ENCODE results near the gene ZIC4.

Gene ZIC4

DNA sequence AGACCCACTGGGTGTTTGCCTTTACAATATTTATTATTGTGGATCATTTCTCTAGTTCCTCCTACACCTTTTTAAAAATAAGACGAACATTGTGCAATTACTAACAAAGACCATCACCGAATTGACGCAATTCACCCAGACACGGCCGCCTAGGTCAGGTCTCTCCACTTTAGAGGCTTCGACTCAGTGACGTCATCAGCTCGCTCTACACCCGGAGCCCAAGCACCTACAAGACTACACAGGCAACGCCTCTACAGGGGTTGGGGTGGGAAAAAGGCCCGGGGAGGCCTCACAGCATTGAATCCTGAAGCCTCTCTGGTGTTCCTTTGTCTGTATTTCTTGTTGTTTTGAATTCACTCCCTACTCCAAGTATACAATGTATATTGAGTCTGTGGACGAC, 16.6 kb downstream of the ZIC4 start:
- no peak for DNase-seq

DNA sequence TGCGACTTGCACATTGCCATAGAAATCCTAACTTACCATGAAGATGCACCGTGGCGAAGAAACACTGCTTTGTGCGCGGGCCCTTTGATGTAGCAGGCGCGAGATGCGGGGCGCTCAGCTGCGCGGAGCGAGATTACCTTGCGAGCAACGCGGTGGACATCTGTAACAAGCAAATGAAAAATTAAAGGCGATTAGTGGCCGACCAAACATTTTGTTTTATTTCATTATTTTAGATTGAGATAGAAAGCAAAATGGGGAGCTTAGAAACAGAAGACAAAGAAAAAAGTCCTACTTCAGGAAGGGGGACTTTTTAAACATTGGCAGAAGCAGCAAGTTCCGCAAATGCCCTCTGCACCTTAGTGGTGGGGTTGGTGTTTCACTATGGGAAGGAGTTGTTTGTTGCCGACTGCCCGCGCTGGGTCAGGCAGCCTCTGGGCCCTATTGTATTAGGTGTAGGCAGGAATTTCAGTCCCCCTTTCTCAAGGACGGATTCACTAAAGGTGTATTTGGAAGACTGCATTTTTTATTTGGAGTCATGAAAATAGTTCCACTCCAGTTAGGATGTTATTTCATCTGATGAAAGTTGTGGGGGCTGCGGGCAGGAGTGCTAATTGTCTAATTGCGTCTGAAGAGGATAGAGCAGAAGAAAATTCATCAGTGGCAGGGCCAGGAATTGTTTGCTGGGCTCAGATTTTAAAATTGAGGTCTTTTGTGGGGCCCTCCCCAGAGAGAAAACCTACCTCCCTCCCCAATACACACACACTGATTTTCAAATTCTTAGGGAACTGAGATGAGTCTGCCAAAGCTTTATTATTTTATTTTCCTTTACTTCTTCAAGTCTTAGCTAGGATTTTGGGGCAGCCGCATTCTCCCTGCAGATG, 17.4 kb downstream of the ZIC4 start:
- DNase-seq, result no peak

DNA sequence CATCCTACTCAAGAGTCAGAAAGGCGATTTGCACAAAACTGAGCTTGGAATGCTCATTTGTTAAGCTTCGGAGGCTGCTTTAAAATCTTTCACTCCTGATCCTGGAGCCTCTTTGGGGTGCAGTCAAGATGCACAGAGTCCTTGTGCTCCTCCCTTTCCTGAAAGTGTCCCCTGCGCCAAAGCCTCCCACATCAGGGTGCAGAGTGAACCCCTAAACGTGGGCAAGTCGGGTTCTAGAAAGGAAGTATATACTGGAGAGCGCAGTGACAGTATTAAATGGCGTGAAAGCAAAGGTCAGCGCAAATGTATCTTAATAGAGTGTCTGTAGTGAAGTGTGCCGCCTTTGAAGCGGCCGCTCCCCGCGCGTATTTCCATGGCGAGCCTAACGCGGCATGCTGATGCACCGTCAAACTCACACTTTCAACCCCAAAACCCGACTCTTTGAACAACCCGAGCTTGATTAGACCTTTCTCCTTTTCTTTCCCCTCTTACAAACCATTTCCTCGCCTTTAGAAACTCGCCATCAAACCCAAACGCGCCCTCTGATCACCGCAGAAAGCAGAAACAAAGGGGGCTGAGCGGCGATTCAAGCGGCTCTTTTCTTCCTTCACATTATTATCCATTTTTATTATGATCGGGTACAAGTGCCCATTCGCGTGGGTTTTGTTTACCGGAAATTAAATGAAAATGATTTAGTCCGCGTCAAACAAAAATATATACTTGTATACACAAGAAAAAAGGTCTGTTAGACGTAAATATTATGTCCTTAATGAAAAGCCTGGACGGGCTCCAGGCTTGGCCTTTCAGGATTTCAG, 18.3 kb downstream of the ZIC4 start:
- DNase-seq, result no peak

DNA sequence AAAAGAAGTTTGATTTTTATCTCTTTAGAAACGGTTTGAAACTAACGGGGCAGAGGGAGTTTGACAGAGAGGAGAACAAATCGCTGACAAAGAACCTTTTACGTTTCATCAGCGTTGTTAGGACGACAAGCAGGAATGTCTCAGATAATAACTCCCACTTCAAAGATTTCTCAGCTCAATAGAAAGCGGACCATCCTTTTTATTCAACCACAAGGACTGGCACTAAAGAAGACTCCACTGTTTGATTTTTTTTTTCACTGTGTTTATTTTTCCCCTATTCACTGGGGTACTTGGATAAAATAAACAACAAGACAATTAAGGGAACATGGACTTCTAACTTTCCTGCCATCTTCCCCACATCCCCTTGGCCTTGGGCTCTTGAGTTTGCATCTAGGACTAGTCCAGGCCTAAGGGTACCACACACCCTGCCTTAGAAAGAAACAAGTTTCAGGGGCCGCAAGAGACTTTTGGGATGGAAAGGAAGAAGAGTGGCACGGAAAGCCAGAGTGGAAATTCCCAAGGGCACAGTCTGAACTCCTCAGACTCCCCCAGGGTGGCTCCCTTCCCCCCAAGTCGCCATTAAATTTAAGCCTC, 19.0 kb downstream of the ZIC4 start:
- no peak for DNase-seq

DNA sequence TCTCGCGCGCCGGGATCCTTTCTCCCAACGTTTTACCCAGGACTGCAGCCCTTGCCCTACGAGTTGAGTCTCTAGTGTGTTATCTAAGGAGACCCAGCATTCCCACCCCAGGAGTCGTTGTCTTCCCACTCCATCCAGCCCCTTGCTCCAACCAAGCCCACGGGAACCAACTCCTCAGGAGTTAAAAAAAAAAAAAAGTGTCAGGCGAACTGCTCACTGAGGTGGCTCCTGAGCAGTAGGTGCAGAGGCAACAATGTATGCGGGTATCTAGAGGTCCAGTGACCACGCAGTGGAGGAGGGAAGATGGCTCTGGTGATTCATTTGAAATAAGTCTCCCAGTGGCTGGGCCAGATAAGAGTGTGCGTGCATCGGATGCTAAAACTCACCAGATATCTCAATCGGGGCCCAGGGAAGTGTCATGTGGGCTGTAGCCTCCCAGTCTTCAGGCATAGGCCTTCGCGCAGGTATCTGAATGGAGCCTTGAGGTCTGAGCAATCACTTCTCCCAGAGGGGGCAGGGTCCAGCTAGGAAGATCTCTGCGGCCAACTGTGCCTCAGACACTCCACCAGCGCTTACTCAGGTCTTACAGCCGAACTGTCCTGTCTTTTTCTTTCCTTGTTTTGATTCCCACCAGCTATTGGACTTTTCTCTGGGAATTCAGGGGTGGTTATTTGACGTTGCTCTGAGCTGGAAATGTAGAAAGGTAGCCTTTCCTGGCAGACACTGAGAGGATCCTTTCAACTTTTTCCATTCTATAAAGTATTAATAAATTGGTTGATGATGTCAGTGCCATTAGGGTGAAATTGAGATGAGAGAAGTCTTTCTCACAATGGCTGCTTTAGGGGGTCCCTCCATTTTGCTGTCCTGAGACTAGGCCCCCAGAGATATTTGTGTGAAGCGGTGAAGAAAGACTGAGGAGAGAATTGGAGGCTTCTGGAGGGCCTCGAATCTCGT, 21.0 kb downstream of the ZIC4 start:
- DNase-seq, result no peak

DNA sequence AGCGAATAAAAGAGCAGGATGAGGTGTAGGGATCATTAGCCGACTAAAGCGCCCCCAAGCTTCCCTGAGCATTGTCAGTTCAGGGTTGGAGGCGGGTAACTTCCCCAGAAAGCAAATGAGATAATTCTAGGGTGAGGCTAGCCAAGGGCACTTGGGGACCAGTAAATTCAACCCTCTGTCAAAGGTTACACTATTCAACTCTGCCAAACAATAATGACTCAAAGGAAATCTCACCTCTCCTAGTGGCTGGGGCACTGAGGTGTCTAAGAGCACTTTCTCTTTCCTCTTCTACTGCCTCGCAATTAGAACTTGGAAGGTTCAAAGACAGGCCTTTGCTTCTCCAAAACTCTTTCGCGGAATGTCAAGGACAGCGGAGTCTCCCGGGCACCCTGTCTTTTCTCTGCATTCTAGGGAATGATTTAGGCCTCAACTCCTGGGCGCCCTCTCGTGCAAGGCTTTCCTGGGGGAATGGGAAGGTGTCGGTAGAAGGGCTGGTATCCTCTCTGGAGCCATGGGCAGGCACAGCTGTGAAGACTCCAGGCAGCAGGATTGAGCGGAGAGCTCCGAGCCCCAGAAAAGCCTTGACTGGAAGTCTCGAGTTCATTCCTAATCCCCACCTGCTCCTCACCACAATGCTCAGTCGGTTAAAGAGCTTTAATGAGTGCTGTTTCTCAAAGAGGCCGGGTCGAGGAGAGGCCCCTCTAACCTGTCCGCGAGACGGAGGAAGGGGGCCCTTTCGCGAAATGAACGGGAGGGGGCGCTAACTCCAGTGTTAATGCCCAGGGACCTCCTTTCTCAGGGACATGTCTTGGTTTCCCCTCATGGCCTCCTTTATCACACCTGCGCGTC, 21.9 kb downstream of the ZIC4 start:
- no peak for DNase-seq

GRCh38 chr3:147383617-147384016, 22.7 kb downstream of the ZIC4 start:
- no peak for DNase-seq

- no peak for DNase-seq
Observed at GRCh38 chr3:147381596-147381995, 24.7 kb downstream of the ZIC4 start.

DNA sequence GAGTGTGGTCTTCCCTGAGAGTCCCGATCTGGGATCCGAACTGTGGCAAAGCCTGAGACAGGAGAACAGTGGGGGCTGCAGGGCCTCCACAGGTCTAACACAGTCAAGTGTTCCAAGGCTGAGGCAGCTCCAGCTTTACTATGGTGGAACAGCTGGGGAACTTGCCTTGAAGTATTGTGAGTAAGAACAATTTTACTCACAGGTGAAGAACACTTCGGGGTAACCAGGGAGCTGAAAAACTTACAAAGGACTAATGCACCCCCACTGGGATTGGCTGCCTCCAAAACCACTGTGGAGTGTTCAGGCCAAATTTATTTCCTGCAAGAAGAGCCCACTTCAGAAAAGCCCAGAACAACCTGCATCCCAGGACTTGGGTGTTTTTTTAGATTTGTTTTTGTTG, 25.4 kb downstream of the ZIC4 start:
- DNase-seq, result no peak

DNA sequence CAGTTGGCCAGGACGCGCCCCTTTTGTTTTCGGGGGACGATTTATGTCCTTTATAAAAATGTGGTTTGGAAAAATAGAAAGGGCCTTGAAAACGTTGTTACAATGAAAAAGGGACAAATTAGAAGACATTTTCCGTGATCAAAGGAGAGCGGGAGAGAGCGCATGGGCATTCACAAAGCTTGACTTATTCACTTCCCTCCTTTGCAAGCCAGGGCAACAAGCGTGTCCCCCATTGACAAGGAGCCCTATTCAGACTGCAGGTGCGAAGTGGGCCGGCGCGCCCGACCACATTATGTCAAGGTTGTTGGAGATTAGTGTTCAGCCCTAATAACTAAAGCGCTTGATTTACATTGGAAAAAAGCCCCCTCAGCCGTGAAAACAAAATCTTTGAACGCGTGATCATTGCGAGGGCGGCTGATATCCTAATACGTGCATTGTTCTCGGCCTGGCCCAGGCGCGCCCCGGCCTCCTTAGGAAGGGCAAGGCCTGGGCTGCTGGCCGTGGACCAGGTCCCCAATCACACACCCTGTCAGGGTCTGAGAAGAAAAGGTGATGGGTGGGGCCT, 25.9 kb downstream of the ZIC4 start:
- no peak for DNase-seq

DNA sequence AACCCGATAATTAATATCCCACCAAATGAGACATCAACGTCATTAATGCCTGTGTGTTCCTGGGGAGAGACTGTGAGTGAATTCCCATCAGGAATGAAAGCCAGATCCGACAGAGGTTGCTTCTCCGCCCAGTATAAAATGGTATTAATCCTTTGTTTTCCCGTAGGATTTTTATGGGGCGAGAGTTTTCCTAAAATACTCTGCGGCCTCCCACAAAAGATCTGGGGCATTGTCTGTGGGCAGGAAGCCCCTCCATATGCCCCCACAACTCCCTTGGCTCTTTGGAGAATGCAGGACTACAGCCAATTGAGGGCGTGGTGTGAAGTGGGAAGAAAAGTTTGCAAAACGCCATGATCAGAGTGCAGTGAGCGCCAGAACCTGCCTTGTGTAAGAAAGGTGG, 26.7 kb downstream of the ZIC4 start:
- no peak for DNase-seq

GRCh38 chr3:147377412-147378367, 28.7 kb downstream of the ZIC4 start:
- no peak for DNase-seq

GRCh38 chr3:147373301-147373700, 33.0 kb downstream of the ZIC4 start:
- no peak for DNase-seq

GRCh38 chr3:147372525-147373027, 33.8 kb downstream of the ZIC4 start:
- DNase-seq, result no peak

- DNase-seq, result no peak
Observed at GRCh38 chr3:147371771-147372340, 34.5 kb downstream of the ZIC4 start.

DNA sequence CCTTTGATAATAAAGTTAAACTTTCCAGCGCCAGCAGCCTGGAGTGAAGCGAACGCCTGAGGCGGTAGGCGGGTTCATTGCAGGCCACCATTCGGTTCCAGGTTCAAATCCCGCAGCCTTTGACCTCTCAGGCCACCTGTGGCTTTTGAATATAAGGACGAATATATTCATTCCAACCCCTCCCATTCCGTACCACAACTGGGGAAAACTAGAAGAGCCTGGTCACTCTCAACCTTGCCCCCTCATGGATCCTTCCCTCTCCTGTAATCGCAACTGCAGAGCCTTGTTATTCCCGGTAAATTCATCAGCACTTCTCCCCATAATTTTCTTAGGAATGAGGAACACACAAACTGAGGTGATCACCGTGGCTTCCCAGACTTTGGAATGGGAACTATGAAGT, 35.2 kb downstream of the ZIC4 start:
- DNase-seq, result no peak

GRCh38 chr3:147370349-147370748, 36.0 kb downstream of the ZIC4 start:
- DNase-seq, result no peak

GRCh38 chr3:147369661-147370123, 36.7 kb downstream of the ZIC4 start:
- no peak for DNase-seq

- DNase-seq, result no peak
Observed at GRCh38 chr3:147369231-147369630, 37.1 kb downstream of the ZIC4 start.
